Endothelial cell of umbilical vein (primary cell): ENCODE measurements around the gene STXBP2.

Experiments used
- EZH2 ChIP-seq: IDR thresholded peaks from 2 replicates; pipeline ENCODE4 v1.6.1; 2012; ENCODE audit warnings: borderline replicate concordance, low read depth, mild to moderate bottlenecking, moderate library complexity, low read length, inconsistent platforms; ENCODE audit not compliant: severe bottlenecking
- FOS ChIP-seq: IDR thresholded peaks from 2 replicates; pipeline ENCODE4 v1.6.1; 2011; ENCODE audit warnings: mild to moderate bottlenecking, low read length, moderate library complexity, borderline replicate concordance; ENCODE audit not compliant: insufficient read depth
- JUN ChIP-seq: IDR thresholded peaks from 2 replicates; pipeline ENCODE4 v1.6.1; 2011; ENCODE audit warnings: borderline replicate concordance, low read depth; ENCODE audit not compliant: insufficient read length, insufficient read depth
- MYC ChIP-seq: IDR thresholded peaks from one replicate; pipeline ENCODE4 v1.6.1; 2011; ENCODE audit warnings: mild to moderate bottlenecking, low read depth, low read length
- POLR2A ChIP-seq: IDR thresholded peaks from 2 replicates; pipeline ENCODE4 v1.6.1; 2012; ENCODE audit warnings: low read depth, mild to moderate bottlenecking, control low read depth, low read length
- POLR2AphosphoS5 ChIP-seq: IDR thresholded peaks from 2 replicates; pipeline ENCODE4 v1.6.1; 2012; ENCODE audit warnings: low read depth, mild to moderate bottlenecking, control low read depth, low read length, moderate library complexity; ENCODE audit not compliant: insufficient read depth
- TF ChIP-seq, protein P1 (sequence below), 2 donors: IDR thresholded peaks; 1 replicate in 1 of 2; 2 replicates in 1 of 2; pipeline ENCODE4 v1.5.1; 2011; ENCODE audit warnings: low read length in 2 of 2, mild to moderate bottlenecking in 2 of 2, moderate library complexity in 2 of 2, control low read depth in 1 of 2, inconsistent platforms in 1 of 2, low read depth in 1 of 2; ENCODE audit not compliant: insufficient read depth in 1 of 2; ENCODE audit errors: extremely low read depth in 1 of 2
- TF ChIP-seq, protein P2 (sequence below): IDR thresholded peaks from 2 replicates; pipeline ENCODE4 v1.6.1; 2011; ENCODE audit not compliant: insufficient read depth, insufficient read length

DNA sequence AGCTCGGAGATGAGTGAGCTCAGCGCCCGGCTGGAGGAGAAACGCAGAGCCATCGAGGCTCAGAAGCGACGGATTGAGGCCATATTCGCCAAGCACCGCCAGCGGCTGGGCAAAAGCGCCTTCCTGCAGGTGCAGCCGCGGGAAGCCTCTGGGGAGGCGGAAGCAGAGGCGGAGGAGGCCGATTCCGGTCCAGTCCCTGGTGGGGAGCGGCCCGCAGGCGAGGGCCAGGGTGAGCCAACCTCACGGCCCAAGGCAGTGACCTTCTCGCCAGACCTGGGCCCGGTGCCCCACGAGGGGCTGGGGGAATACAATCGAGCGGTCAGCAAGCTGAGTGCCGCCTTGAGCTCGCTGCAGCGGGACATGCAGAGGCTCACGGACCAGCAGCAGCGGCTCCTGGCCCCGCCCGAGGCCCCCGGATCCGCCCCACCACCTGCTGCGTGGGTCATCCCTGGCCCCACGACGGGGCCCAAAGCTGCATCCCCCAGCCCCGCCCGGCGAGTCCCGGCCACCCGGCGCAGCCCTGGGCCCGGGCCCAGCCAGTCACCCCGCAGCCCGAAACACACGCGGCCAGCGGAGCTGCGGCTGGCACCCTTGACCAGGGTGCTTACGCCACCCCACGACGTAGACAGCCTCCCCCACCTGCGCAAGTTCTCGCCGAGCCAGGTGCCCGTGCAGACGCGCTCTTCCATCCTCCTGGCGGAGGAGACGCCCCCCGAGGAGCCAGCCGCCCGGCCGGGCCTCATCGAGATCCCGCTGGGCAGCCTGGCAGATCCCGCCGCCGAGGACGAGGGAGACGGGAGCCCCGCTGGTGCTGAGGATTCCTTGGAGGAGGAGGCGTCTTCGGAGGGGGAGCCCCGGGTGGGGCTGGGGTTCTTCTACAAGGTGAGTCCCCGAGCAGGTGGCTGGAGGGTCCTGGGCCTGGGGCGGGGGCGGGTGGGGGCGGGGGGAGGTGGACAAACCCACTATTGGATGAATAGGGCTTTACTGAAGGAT, 24.3 kb upstream of the STXBP2 start:
- TF ChIP-seq JUN = no peak
- TF ChIP-seq, protein P1, sequence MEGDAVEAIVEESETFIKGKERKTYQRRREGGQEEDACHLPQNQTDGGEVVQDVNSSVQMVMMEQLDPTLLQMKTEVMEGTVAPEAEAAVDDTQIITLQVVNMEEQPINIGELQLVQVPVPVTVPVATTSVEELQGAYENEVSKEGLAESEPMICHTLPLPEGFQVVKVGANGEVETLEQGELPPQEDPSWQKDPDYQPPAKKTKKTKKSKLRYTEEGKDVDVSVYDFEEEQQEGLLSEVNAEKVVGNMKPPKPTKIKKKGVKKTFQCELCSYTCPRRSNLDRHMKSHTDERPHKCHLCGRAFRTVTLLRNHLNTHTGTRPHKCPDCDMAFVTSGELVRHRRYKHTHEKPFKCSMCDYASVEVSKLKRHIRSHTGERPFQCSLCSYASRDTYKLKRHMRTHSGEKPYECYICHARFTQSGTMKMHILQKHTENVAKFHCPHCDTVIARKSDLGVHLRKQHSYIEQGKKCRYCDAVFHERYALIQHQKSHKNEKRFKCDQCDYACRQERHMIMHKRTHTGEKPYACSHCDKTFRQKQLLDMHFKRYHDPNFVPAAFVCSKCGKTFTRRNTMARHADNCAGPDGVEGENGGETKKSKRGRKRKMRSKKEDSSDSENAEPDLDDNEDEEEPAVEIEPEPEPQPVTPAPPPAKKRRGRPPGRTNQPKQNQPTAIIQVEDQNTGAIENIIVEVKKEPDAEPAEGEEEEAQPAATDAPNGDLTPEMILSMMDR (IDR thresholded peaks at IDR 0.05; ENCODE audit: extremely low read depth in 1 of 2, insufficient read depth in 1 of 2, low read depth in 1 of 2, low read length in 2 of 2) = no peak
- no peak for TF ChIP-seq POLR2AphosphoS5
- TF ChIP-seq, protein P2, sequence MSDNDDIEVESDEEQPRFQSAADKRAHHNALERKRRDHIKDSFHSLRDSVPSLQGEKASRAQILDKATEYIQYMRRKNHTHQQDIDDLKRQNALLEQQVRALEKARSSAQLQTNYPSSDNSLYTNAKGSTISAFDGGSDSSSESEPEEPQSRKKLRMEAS = no peak
- no peak for TF ChIP-seq POLR2A
- no peak for TF ChIP-seq EZH2
- TF ChIP-seq FOS = no peak
- TF ChIP-seq MYC = no peak
